ENCODE measurements around the gene KCNIP4. TPM values are rescaled to one million over a fixed set of nuclear protein-coding genes. Genes with fewer than 3 reads are reported as not detected.

KCNIP4 gene
- total and polyA plus RNA-seq, 2 of the 4 experiments (the other 2 are of a cell fraction), result not detected

DNA sequence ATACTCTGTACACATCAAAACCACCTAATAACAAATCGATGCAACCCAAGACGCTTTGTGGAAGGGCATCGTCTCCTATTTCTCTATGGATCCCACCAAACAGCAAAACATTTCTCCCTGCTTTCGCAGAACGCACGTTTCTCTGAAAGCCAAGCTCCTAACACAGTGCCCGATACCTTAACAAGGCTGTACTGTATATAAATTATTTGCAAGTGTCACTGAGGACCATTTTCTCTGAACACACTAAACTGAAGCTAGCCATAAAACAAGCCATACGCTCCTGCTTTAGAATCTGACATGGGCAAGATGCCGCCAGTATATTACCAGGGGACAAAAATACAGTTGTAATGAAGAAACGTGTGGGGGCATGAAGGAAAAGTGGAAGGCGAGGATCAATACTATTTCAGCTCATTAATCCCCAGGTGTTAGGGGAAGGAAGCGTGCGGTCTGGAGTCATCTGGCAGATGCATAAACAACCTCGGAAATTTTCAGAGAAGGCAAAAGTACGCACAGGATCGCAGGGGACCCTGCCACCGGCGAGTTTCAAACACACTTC is 703 bp downstream of the KCNIP4 start:
- Histone ChIP-seq H3K18ac (ENCODE audit: low read depth, low read length) (no peak overlapping the region), H3K9me1 (ENCODE audit: insufficient read depth, low read length) (no peaks in the 10 kb centered on the region), H2AK9ac (replicated peaks; ENCODE audit: low read depth, low read length, poor library complexity) (no peak overlapping the region), H3K36me3 (ENCODE audit: control insufficient read depth, insufficient read depth, low read length) (no peaks in the 10 kb centered on the region), H4K5ac (ENCODE audit: low read depth, low read length) (no peak overlapping the region), H2BK5ac (ENCODE audit: low read depth, low read length, poor library complexity, severe bottlenecking) (no peak overlapping the region), H2AK5ac (ENCODE audit: low read depth, low read length) (no peak overlapping the region), H3K4me2 (ENCODE audit: low read depth, low read length) (peak overlapping the region; percentile 56; the same call in 1 of the 2 replicates), H4K91ac (ENCODE audit: insufficient read depth, low read depth, low read length) (no peak overlapping the region), H2AFZ (replicated peaks; ENCODE audit: low read length, poor library complexity) (no peak overlapping the region), H3K79me1 (ENCODE audit: low read depth in 1 of 2, low read length in 2 of 2) (no peaks in the 10 kb centered on the region), H2BK20ac (ENCODE audit: low read depth, low read length) (no peak overlapping the region), H4K20me1 (ENCODE audit: insufficient read depth, low read length) (no peaks in the 10 kb centered on the region), H4K8ac (ENCODE audit: low read depth in 2 of 2, low read length in 2 of 2) (no peak overlapping the region), H3K27me3 (ENCODE audit: control insufficient read depth, insufficient read depth, low read length) (peaks cover 19% of the 10 kb centered on the region), H3K9ac (ENCODE audit: low read depth, low read length) (no peak overlapping the region), H3K14ac (replicated peaks; ENCODE audit: low read depth, low read length) (no peak overlapping the region), H2BK120ac (ENCODE audit: low read depth, low read length) (no peak overlapping the region), H3K9me3 (ENCODE audit: control insufficient read depth, insufficient read depth, low read length) (no peaks in the 10 kb centered on the region), H3K27ac (ENCODE audit: insufficient read depth, low read length) (no peak overlapping the region), H3K23ac (ENCODE audit: low read depth, low read length) (no peak overlapping the region), H2BK15ac (ENCODE audit: low read depth, low read length) (no peak overlapping the region), H3K4me1 (ENCODE audit: control insufficient read depth, insufficient read depth, low read length) (no peaks in the 10 kb centered on the region), H3K56ac (ENCODE audit: extremely low read depth, insufficient read depth, low read length) (no peak overlapping the region), H3K4ac (ENCODE audit: low read depth, low read length) (no peak overlapping the region), H3K4me3 (ENCODE audit: insufficient read depth, low read depth, low read length) (no peak overlapping the region)
- ChIA-PET CTCF (interaction anchor here (0.7 kb wide), 1 partner anchor 22 kb away, joined by 3 read pairs; no protein-coding TSS in a partner anchor), POLR2A (ENCODE audit: unreplicated experiment) (no interaction called here)
- dilution Hi-C loops (cut with HindIII; ENCODE audit: low sequenced_read_pairs, unreplicated experiment), result no loop called here
- TF ChIP-seq MAZ (IDR thresholded peaks at IDR 0.05; ENCODE audit: borderline replicate concordance, low read depth, low read length), result no peak
- no peak for TF ChIP-seq BHLHE40 (IDR thresholded peaks at IDR 0.05; ENCODE audit: low read depth, low read length)
- TF ChIP-seq, protein P1, sequence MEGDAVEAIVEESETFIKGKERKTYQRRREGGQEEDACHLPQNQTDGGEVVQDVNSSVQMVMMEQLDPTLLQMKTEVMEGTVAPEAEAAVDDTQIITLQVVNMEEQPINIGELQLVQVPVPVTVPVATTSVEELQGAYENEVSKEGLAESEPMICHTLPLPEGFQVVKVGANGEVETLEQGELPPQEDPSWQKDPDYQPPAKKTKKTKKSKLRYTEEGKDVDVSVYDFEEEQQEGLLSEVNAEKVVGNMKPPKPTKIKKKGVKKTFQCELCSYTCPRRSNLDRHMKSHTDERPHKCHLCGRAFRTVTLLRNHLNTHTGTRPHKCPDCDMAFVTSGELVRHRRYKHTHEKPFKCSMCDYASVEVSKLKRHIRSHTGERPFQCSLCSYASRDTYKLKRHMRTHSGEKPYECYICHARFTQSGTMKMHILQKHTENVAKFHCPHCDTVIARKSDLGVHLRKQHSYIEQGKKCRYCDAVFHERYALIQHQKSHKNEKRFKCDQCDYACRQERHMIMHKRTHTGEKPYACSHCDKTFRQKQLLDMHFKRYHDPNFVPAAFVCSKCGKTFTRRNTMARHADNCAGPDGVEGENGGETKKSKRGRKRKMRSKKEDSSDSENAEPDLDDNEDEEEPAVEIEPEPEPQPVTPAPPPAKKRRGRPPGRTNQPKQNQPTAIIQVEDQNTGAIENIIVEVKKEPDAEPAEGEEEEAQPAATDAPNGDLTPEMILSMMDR (conservative IDR thresholded peaks at IDR 0.05; ENCODE audit: low read depth, low read length), result no peak
- TF ChIP-seq RCOR1 (IDR thresholded peaks at IDR 0.05; ENCODE audit: insufficient replicate concordance, low read length), result no peak
- intact Hi-C loops (cut with micrococcal nuclease), result no loop called here
- BruUV-seq (replicated peaks), result no TSS peak
- ATAC-seq (ENCODE audit: low read depth) (no peak), DNase-seq (no peak)
- WGBS, 2 experiments (ENCODE audit: extremely low coverage in 2 of 2, insufficient read length in 1 of 2), result no CpG with 5 or more reads among the region's 18 CpGs
- in situ Hi-C loops (cut with MboI; ENCODE audit: low sequenced_read_pairs), result no loop called here
